Right forelimb (tissue), 1 donor: ENCODE data around the gene ATP2C2.
"Not testable (repeated sequence)": the region's sequence is repeated elsewhere in the genome, so short reads cannot be mapped to it uniquely, and the experiment has no call there.

Experiments
- DNase-seq: peaks from one replicate; pipeline ENCODE4 v3.0.0-alpha.2; 2018

ATP2C2 gene

GRCh38 chr16:84367750-84368307, 509 bp upstream of the ATP2C2 start:
- DNase-seq: no peak

- no peak for DNase-seq
Observed at GRCh38 chr16:84369105-84369504, 767 bp downstream of the ATP2C2 start.

GRCh38 chr16:84369938-84370627, 1.7 kb downstream of the ATP2C2 start:
- no peak for DNase-seq

- no peak for DNase-seq
Observed at GRCh38 chr16:84370723-84371552, 2.6 kb downstream of the ATP2C2 start.

GRCh38 chr16:84371553-84371865, 3.2 kb downstream of the ATP2C2 start:
- no peak for DNase-seq

DNA sequence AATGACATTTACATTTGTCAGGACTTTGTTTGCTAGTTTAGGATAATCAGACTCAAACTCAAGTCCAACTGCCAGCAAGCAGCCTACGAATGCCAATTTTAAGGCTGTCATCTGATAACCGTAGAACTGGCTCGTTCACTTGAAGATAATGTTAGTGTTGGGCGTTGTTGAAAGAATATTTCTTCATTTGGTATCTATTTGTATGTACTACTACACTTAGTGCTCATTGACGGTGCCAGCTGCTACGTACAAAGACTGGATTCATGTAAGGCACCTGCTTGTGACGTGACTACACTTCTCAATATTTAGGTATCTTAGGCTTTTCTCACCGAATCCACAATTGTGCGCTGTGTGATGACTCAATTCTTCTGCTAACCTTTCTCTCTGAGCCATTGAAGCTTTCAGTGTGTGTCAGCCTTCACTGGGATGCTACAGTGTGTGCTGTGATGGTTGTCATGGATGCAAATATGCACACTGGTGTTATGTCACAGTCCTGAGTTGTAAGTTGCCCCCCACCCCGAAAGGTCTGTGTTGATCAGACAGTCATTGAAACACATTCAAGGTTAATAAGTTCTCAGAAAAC, 5.7 kb downstream of the ATP2C2 start:
- no peak for DNase-seq

- DNase-seq: no peak
Observed at GRCh38 chr16:84378099-84378498, 9.8 kb downstream of the ATP2C2 start.

- no peak for DNase-seq
Observed at GRCh38 chr16:84378567-84378966, 10.2 kb downstream of the ATP2C2 start.

DNA sequence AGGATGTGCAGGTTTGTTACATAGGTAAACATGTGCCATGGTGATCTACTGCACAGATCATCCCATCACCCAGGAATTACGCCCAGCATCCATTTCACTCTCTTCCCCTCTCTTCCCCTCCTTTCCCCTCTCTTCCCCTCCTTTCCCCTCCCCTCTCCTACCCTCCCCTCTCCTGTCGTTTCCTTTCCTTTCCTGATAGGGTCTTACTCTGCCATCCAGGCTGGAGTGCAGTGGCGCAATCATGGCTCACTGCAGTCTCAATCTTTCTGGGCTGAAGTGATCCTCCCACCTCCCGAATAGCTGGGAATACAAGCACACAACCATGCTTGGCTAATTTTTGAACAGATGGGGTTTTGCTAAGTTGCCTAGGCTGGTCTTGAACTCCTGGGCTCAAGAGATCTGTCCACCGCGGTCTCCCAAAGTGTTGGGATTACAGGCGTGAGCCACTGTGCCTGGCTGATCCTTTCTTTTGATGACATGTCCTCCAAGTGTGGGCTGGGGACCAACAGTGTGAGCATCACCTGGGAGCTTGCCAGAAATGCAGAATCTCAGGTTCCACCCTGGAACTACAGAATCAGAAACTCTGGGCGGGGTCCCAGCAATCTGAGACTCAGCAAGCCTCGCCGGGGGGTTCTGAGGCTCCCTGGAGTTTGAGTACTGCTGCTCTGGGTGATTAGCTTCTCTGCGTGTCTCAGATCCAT, 10.8 kb downstream of the ATP2C2 start:
- no peak for DNase-seq

- DNase-seq: no peak
Observed at GRCh38 chr16:84379709-84380362, 11.5 kb downstream of the ATP2C2 start.

GRCh38 chr16:84380405-84380804, 12.1 kb downstream of the ATP2C2 start:
- no peak for DNase-seq

DNA sequence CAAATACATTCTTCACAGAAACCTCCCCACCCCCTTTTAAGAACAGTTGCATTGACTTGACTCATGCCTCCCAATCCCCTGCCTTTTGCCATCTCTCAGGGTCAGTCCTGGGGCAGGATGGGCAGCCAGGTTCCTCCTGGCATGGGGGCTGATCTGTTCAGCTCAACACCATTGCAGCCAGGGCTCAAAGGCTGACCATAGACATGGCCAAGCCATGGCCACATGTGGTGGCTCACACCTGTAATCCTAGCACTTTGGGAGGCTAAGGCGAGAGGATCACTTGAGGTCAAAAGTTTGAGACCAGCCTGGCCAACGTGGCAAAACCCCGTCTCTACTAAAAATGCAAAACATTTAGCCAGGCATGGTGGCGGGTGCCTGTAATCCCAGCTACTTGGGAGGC, 14.1 kb downstream of the ATP2C2 start:
- DNase-seq: no peak

DNA sequence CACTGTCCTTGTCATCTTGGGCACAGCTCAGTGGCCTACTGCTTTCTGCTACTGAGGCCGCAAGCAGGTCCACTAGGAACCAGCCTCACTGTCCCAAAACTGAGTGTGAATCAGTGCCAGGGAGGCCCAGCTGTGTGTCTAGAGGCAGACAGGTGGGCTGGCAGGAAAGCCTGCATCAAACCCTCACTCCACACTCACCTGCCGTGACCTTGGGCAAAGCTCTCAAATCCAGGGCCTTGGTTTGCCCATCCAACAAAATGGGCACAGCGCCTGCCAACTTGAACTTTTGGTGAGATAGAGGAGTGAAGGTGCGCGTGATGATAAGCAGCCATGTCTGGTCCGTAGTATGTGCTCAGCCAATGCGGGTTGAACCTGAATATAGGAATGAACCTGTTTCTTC, 14.8 kb downstream of the ATP2C2 start:
- no peak for DNase-seq

DNA sequence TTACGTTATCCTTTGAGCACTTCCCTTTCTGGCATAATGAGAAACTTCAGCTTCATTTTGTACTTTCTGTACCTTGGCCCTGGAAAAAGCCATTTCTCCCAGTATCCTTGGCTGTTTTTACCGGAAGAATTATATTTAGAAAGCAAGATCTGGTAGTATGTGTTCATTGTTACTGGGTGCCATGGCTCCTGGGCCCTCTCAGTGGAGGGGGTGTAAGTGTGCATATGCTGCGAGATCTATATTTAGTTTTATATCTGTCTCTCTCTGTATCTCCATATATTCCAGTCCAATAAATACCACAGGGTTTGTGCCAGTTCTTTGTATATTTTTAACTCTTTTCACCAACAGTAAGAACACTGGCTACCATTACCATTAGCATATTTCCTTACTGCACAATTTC, 17.7 kb downstream of the ATP2C2 start:
- DNase-seq: no peak

DNA sequence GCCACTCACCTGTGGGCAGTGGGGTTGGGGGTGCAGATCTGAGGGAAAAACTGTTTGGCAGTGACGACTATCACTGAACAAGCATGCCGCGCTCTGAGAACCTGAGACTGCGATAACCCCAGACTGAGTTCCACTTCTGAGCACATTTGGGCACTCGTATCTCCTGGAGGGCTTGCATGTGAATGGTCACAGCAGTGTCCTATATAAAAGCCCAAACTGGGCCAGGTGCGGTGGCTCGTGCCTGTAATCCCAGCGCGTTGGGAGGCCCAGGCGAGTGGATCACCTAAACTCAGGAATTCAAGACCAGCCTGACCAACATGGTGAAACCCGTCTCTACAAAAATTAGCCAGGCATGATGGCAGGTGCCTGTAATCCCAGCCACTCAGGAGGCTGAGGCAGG, 18.7 kb downstream of the ATP2C2 start:
- DNase-seq: no peak

DNA sequence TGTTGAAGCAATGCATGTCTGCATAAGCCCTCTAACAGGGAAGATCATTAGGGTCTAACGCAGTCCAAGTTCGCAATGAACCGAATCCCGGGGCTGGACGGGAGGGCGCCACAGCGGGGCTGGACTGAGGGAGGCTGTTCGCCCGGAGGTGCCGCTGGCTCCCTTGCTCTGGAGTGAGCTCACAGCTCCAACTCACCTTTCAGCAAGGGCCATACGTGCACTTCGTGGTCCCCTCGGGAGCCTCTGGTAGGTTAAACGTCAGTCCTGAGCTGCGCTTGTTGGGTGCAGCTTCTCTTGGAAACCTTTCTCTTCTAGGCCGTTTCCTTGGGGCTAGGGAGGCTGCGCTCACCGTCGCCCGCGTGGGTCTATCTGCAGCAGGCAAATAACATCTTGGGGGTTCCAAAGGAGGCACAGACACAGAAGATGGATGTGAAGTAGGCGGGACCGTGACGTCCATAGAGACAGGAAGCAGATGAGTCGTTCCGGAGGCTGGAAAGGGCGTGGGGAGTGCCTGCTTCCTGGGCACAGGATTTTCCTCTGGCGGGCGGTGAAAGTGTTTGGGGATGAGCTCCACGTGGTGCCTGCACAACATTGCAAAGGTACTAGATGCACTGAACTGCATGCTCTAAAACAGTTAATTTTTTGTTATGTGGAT, 21.9 kb downstream of the ATP2C2 start:
- no peak for DNase-seq

- DNase-seq: no peak
Observed at GRCh38 chr16:84391151-84392030, 23.1 kb downstream of the ATP2C2 start.

DNA sequence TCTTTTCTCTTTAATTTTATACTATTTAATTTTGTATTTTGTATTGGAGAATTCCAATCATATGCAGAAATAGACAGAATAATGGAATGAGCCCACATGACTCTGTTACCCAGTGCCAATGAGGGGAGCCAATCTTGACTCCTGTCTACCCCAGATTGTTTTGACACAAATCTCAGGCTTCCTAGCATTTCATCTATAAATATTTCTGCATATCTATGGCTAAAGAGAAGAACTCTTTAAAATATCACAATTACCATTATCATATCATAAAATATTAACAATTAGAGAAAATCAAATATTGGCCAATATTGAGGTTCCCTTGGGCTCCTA, 23.7 kb downstream of the ATP2C2 start:
- no peak for DNase-seq

DNA sequence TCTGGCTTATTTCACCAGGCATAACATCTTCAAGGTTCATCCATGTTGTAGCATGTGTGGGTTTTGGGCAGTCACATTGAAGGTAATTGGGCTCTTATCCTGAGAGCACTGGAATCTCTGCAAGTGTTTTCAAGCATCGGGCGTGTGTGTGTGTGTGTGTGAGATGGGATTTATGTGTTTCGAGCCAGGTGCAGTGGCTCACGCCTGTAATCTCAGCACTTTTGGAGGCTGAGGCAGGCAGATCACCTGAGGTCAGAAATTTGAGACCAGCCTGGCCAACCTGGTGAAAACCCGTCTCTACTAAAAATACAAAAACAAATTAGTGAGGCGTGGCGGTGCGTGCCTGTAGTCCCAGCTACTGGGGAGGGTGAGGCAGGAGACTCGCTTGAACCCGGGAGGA, 27.7 kb downstream of the ATP2C2 start:
- not testable (repeated sequence) for DNase-seq

DNA sequence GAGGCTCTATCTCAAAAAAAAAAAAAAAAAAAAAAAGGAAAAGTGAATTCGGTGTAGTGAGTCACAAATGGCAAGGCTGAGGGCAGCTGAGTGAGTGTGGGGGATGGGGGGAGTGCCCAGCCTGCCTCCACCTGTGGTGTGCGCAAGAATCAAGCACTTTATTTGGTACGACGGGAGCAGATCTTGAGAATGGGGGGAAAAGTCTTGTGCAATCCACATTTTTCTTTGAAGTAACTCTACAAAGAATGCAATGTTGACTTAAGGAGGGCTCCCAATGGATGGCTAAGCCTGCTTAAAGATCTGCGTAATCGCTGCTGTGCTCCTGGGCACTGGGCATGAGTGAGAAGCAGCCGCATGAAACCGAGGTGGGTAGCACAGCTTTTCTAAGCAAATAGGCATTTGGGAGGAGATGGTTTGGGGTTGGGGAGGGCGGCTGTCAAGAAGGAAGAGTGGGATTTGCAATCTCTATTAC, 28.2 kb downstream of the ATP2C2 start:
- no peak for DNase-seq

GRCh38 chr16:84397090-84397489, 28.8 kb downstream of the ATP2C2 start:
- no peak for DNase-seq
